ENCODE measurements around the gene RHBDL2.

Gene RHBDL2

GRCh38 chr1:38942664-38943428 lies 1.2 kb upstream of the RHBDL2 start:
- no peak for DNase-seq (ENCODE audit: low read depth)
- TF ChIP-seq CTCF (IDR thresholded peaks at IDR 0.05; ENCODE audit: control insufficient read depth, extremely low read depth, insufficient read depth) = no peak
- H3K4me3 ChIP-seq (ENCODE audit: low read depth, low read length) = no peak overlapping the region

GRCh38 chr1:38941093-38941492 lies 537 bp downstream of the RHBDL2 start:
- peak overlapping the region; percentile 59 for H3K4me3 ChIP-seq (ENCODE audit: low read depth, low read length)
- TF ChIP-seq CTCF (IDR thresholded peaks at IDR 0.05; ENCODE audit: control insufficient read depth, extremely low read depth, insufficient read depth) = 0 out of 2 replicates have a peak, but pooled peaks have one; percentile 11
- DNase-seq (ENCODE audit: low read depth) = no peak

GRCh38 chr1:38940339-38941047 lies 1.1 kb downstream of the RHBDL2 start:
- H3K4me3 ChIP-seq (ENCODE audit: low read depth, low read length) = no peak overlapping the region
- no peak for DNase-seq (ENCODE audit: low read depth)
- TF ChIP-seq CTCF (IDR thresholded peaks at IDR 0.05; ENCODE audit: control insufficient read depth, extremely low read depth, insufficient read depth) = no peak

- no peak overlapping the region for H3K4me3 ChIP-seq (ENCODE audit: low read depth, low read length)
- TF ChIP-seq CTCF (IDR thresholded peaks at IDR 0.05; ENCODE audit: control insufficient read depth, extremely low read depth, insufficient read depth) = no peak
- DNase-seq (ENCODE audit: low read depth) = no peak
Measured at GRCh38 chr1:38938722-38939260, 2.8 kb downstream of the RHBDL2 start.

GRCh38 chr1:38932571-38932970 lies 9.1 kb downstream of the RHBDL2 start:
- DNase-seq (ENCODE audit: low read depth) = no peak
- H3K4me3 ChIP-seq (ENCODE audit: low read depth, low read length) = no peak overlapping the region
- no peak for TF ChIP-seq CTCF (IDR thresholded peaks at IDR 0.05; ENCODE audit: control insufficient read depth, extremely low read depth, insufficient read depth)

GRCh38 chr1:38929476-38929875 lies 12.2 kb downstream of the RHBDL2 start:
- DNase-seq (ENCODE audit: low read depth) = no peak
- TF ChIP-seq CTCF (IDR thresholded peaks at IDR 0.05; ENCODE audit: control insufficient read depth, extremely low read depth, insufficient read depth) = no peak
- no peak overlapping the region for H3K4me3 ChIP-seq (ENCODE audit: low read depth, low read length)
